GM23338 (cell line): ENCODE results near the gene DYNLT4. TPM values are rescaled to one million over a fixed set of nuclear protein-coding genes. Genes with fewer than 3 reads are reported as not detected.

Experiments used
- ATAC-seq: fragments of 200-7000 bp; cut with Tn5 transposase; 3 replicates; pipeline ENCODE4 v1.9.1; 2020
- DNase-seq: peaks from one replicate; pipeline ENCODE4 v3.0.0-alpha.2; 2015; ENCODE audit warnings: low spot score
- H2AFZ ChIP-seq: fragments of 200-600 bp; sonication (generic); 2 replicates; pipeline ENCODE4 v1.8.0; 2016; ENCODE audit warnings: antibody characterized with exemption, mild to moderate bottlenecking, moderate library complexity
- H3F3A ChIP-seq: fragments of 200-600 bp; sonication (generic); replicated peaks from 2 replicates; pipeline ENCODE4 v1.8.0; 2017; ENCODE audit warnings: antibody characterized with exemption, mixed run types, low read depth
- H3K27ac ChIP-seq: fragments of 200-600 bp; sonication (generic); 2 replicates; pipeline ENCODE4 v1.6.1; 2016; ENCODE audit warnings: low read depth
- H3K27me3 ChIP-seq: fragments of 200-600 bp; sonication (generic); 2 replicates; pipeline ENCODE4 v1.8.0; 2016; ENCODE audit warnings: mild to moderate bottlenecking, mixed run types, moderate library complexity; ENCODE audit not compliant: insufficient read depth
- H3K36me3 ChIP-seq: fragments of 200-600 bp; sonication (generic); 2 replicates; pipeline ENCODE4 v1.8.0; 2016; ENCODE audit warnings: mild to moderate bottlenecking; ENCODE audit not compliant: insufficient read depth
- H3K4me1 ChIP-seq: fragments of 200-600 bp; sonication (generic); 2 replicates; pipeline ENCODE4 v1.8.0; 2016; ENCODE audit warnings: mild to moderate bottlenecking, moderate library complexity; ENCODE audit not compliant: insufficient read depth
- H3K4me2 ChIP-seq: fragments of 200-600 bp; sonication (generic); 2 replicates; pipeline ENCODE4 v1.7.1; 2017; ENCODE audit warnings: mixed run types
- H3K4me3 ChIP-seq: fragments of 200-600 bp; sonication (generic); 2 replicates; pipeline ENCODE4 v1.6.1; 2016; ENCODE audit warnings: mixed run types
- H3K79me2 ChIP-seq: fragments of 200-600 bp; sonication (generic); replicated peaks from 2 replicates; pipeline ENCODE4 v1.8.0; 2017; ENCODE audit warnings: mild to moderate bottlenecking; ENCODE audit not compliant: insufficient read depth
- H3K9me2 ChIP-seq: fragments of 200-600 bp; sonication (generic); 2 replicates; pipeline ENCODE4 v1.8.0; 2017; ENCODE audit not compliant: insufficient read depth
- H4K20me1 ChIP-seq: fragments of 200-600 bp; sonication (generic); replicated peaks from 2 replicates; pipeline ENCODE4 v1.8.0; 2017; ENCODE audit warnings: mild to moderate bottlenecking; ENCODE audit not compliant: insufficient read depth
- H3K27ac Mint-ChIP-seq: 2 replicates; pipeline ENCODE4 v1.8.0; 2020; ENCODE audit warnings: inconsistent platforms, mild to moderate bottlenecking, moderate library complexity, mixed read lengths
- H3K27me3 Mint-ChIP-seq: 3 replicates; pipeline ENCODE4 v1.8.0; 2022; ENCODE audit warnings: low read depth, mild to moderate bottlenecking, moderate library complexity, mixed read lengths, inconsistent platforms; ENCODE audit not compliant: insufficient read depth, poor library complexity
- H3K36me3 Mint-ChIP-seq: 3 replicates; pipeline ENCODE4 v1.8.0; 2021; ENCODE audit warnings: low read depth, mild to moderate bottlenecking, inconsistent platforms, moderate library complexity, mixed read lengths
- H3K4me1 Mint-ChIP-seq: 3 replicates; pipeline ENCODE4 v1.8.0; 2020; ENCODE audit warnings: mild to moderate bottlenecking, inconsistent platforms, mixed read lengths
- H3K4me3 Mint-ChIP-seq: 3 replicates; pipeline ENCODE4 v1.8.0; 2021; ENCODE audit warnings: moderate library complexity, mild to moderate bottlenecking, inconsistent platforms, mixed read lengths
- H3K9me3 Mint-ChIP-seq: 3 replicates; pipeline ENCODE4 v1.8.0; 2020; ENCODE audit warnings: moderate library complexity, mild to moderate bottlenecking, inconsistent platforms, mixed read lengths
- CREB1 ChIP-seq: fragments of 250-450 bp; sonication (Bioruptor Pico); IDR thresholded peaks from 2 replicates; pipeline ENCODE4 v1.5.0; 2020; ENCODE audit warnings: low read depth, mild to moderate bottlenecking, moderate library complexity
- CTCF ChIP-seq, 2 experiments: fragments of 200-600 bp in 1 of 2; sonication (generic) in 1 of 2; conservative IDR thresholded peaks; 2 replicates each; pipeline versions ENCODE4 v1.5.1 to v1.6.1; 2016 to 2017; ENCODE audit warnings: antibody characterized with exemption in 2 of 2, low read depth in 2 of 2, mild to moderate bottlenecking in 2 of 2, moderate library complexity in 1 of 2
- ETS1 ChIP-seq: IDR thresholded peaks from 2 replicates; pipeline ENCODE4 v1.6.1; 2016; ENCODE audit warnings: antibody characterized with exemption
- EZH2 ChIP-seq: fragments of 200-600 bp; sonication (generic); IDR thresholded peaks from one replicate; pipeline ENCODE4 v1.8.0; 2017; ENCODE audit warnings: antibody characterized with exemption, mild to moderate bottlenecking, low read depth; ENCODE audit not compliant: unreplicated experiment
- NANOG ChIP-seq: IDR thresholded peaks from 2 replicates; pipeline ENCODE4 v1.6.1; 2016; ENCODE audit warnings: antibody characterized with exemption, borderline replicate concordance
- POLR2AphosphoS5 ChIP-seq: IDR thresholded peaks from 2 replicates; pipeline ENCODE4 v1.6.1; 2016; ENCODE audit warnings: antibody characterized with exemption, low read depth
- REST ChIP-seq: IDR thresholded peaks from one replicate; pipeline ENCODE4 v1.6.1; 2018; ENCODE audit warnings: antibody characterized with exemption; ENCODE audit not compliant: unreplicated experiment
- STAT1 ChIP-seq: IDR thresholded peaks from one replicate; pipeline ENCODE4 v1.6.1; 2016; ENCODE audit warnings: antibody characterized with exemption; ENCODE audit not compliant: unreplicated experiment
- ZNF114 ChIP-seq: fragments of 250-450 bp; sonication (Bioruptor Pico); IDR thresholded peaks from 2 replicates; pipeline ENCODE4 v1.5.0; 2020; ENCODE audit warnings: mild to moderate bottlenecking, moderate library complexity
- ZNF331 ChIP-seq: fragments of 250-450 bp; sonication (Bioruptor Pico); IDR thresholded peaks from 2 replicates; pipeline ENCODE4 v1.5.0; 2020; ENCODE audit warnings: low read depth, mild to moderate bottlenecking, moderate library complexity
- polyA plus RNA-seq: library from polyadenylated mRNA; unstranded; fragments of >200 nt; fragmentation: Nextera tagmentation; extraction: Ambion mirVana; gene quantifications from 2 replicates; pipeline ENCODE4 v1.2.1, GENCODE V29; 2016
- total RNA-seq: library from RNA; depleted of rRNA; stranded (reverse); fragments of >200 nt; shearing (Covaris generic); gene quantifications from 2 replicates; pipeline ENCODE4 v1.2.3, GENCODE V29; 2014

Gene DYNLT4
- total and polyA plus RNA-seq, 2 experiments from 2014 or later = 0.73 TPM; not detected in 1

GRCh38 chr1:44778705-44779576 lies 28.2 kb downstream of the DYNLT4 start (continued):
- TF ChIP-seq REST = no peak
- TF ChIP-seq ETS1 = no peak
- TF ChIP-seq NANOG = no peak

GRCh38 chr1:44777969-44778635 lies 29.0 kb downstream of the DYNLT4 start:
- Histone ChIP-seq H2AFZ (no peak overlapping the region), H3K36me3 (peaks cover 37% of the 10 kb centered on the region), H3K4me1 (peaks cover 15% of the 10 kb centered on the region), H3K27me3 (no peaks in the 10 kb centered on the region), H3F3A (peaks cover 72% of the 10 kb centered on the region), H3K4me3 (peak overlapping the region; percentile 99), H4K20me1 (peaks cover 35% of the 10 kb centered on the region), H3K9me2 (no peaks in the 10 kb centered on the region), H3K27ac (peak overlapping the region; percentile 90), H3K79me2 (peaks cover 43% of the 10 kb centered on the region), H3K4me2 (peak overlapping the region; percentile 100)
- H3K27me3 Mint-ChIP-seq = peaks cover 30% of the 10 kb centered on the region
- H3K27ac Mint-ChIP-seq = peak overlapping the region; percentile 93
- H3K9me3 Mint-ChIP-seq = no peaks in the 10 kb centered on the region; the same call in 2 of the 3 replicates
- peaks cover 20% of the 10 kb centered on the region for H3K4me1 Mint-ChIP-seq
- H3K4me3 Mint-ChIP-seq = peak overlapping the region; percentile 87
- DNase-seq = no peak
- H3K36me3 Mint-ChIP-seq = peaks cover 64% of the 10 kb centered on the region
- no peak for TF ChIP-seq ZNF331
- TF ChIP-seq EZH2 = no peak
- no peak for TF ChIP-seq STAT1
- 0 out of 2 replicates have a peak, but pooled peaks have one; percentile 4 for TF ChIP-seq POLR2AphosphoS5
- TF ChIP-seq ZNF114 (CRISPR knock-in tag) = no peak
- TF ChIP-seq CTCF (conservative IDR thresholded peaks at IDR 0.05; ENCODE audit: low read depth in 2 of 2) = no peak
- TF ChIP-seq CREB1 (CRISPR knock-in tag) = no peak
- no peak for TF ChIP-seq REST
- TF ChIP-seq ETS1 = no peak
- ATAC-seq = no peak
